Measurements from ENCODE around the gene FOXP1. TPM values are rescaled to one million over a fixed set of nuclear protein-coding genes. Genes with fewer than 3 reads are reported as not detected.

Gene FOXP1
- total RNA-seq, 1 experiment from 2014 or later = 75.3 TPM

DNA sequence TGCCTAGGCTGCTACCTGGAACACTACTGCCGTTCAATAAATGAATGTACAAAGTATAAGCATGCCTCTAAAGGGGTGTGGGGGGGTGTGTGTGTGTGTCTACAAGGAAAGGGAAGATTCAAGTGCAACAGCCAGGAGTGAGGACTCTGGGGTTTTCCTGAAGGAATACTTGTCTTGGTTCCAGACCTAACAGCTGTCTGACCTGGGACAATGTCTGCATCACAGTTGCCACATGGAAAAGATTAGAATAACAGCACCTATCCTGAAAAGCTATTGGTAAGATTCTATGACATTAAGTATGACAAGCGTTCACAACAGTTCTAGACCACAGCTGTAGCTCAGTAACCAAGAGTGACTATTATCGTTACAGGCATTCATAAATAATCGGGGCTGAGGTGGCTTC lies 345.2 kb downstream of the FOXP1 start:
- Histone ChIP-seq H2BK20ac (ENCODE audit: low read depth, low read length, poor library complexity, severe bottlenecking) (no peak overlapping the region), H3K14ac (ENCODE audit: insufficient read depth, low read length) (no peak overlapping the region), H2BK12ac (ENCODE audit: insufficient read length, low read depth, low read length) (no peak overlapping the region), H2BK120ac (ENCODE audit: low read depth, low read length, poor library complexity, severe bottlenecking) (no peak overlapping the region), H4K5ac (ENCODE audit: insufficient read length, low read depth, low read length) (no peak overlapping the region), H3K56ac (ENCODE audit: insufficient read length, low read depth, low read length) (no peak overlapping the region), H3K27me3 (ENCODE audit: insufficient read depth, low read length) (no peaks in the 10 kb centered on the region), H2AFZ (ENCODE audit: low read length) (no peak overlapping the region), H3K79me1 (ENCODE audit: insufficient read depth, low read depth, low read length, poor library complexity, severe bottlenecking) (no peaks in the 10 kb centered on the region), H2BK5ac (ENCODE audit: insufficient read length, low read length) (no peak overlapping the region), H3K4me2 (ENCODE audit: insufficient read depth, insufficient read length, low read length) (no peak overlapping the region), H3K23me2 (ENCODE audit: insufficient read length, low read depth, low read length, poor library complexity, severe bottlenecking) (no peaks in the 10 kb centered on the region), H4K8ac (replicated peaks; ENCODE audit: insufficient read length, low read depth, low read length) (no peak overlapping the region), H3K23ac (ENCODE audit: insufficient read length, low read depth, low read length) (no peak overlapping the region), H4K20me1 (ENCODE audit: control insufficient read depth, insufficient read depth, insufficient read length) (no peaks in the 10 kb centered on the region), H3K27ac (ENCODE audit: insufficient read length, low read depth, low read length) (no peak overlapping the region), H2AK5ac (ENCODE audit: insufficient read length, low read length) (no peak overlapping the region), H3K9ac (ENCODE audit: extremely low read depth, insufficient read length, low read length) (no peak overlapping the region), H2BK15ac (ENCODE audit: low read depth, low read length) (no peak overlapping the region), H3K79me2 (ENCODE audit: insufficient read depth, low read length) (no peaks in the 10 kb centered on the region), H3T11ph (ENCODE audit: low read length) (no peak overlapping the region), H4K91ac (ENCODE audit: insufficient read length, low read depth, low read length) (no peak overlapping the region), H3K4me1 (ENCODE audit: insufficient read depth, low read length) (peaks cover 3% of the 10 kb centered on the region; the same call in 1 of the 2 replicates), H3K9me3 (ENCODE audit: control insufficient read depth, low read depth, low read length) (no peaks in the 10 kb centered on the region), H3K4ac (ENCODE audit: low read depth, low read length) (no peak overlapping the region), H3K18ac (ENCODE audit: insufficient read length, low read depth, low read length) (no peak overlapping the region)
- WGBS (ENCODE audit: extremely low coverage, insufficient read length, low lambda C conversion rate) = no CpG with 5 or more reads among the region's 4 CpGs
- DNase-seq = no peak
- H3K9me3 Mint-ChIP-seq = no peaks in the 10 kb centered on the region
- H3K4me1 Mint-ChIP-seq = peaks cover 40% of the 10 kb centered on the region in 2 experiments
- no peaks in the 10 kb centered on the region for H3K27me3 Mint-ChIP-seq (ENCODE audit: low read depth)
- TF ChIP-seq, protein P1, sequence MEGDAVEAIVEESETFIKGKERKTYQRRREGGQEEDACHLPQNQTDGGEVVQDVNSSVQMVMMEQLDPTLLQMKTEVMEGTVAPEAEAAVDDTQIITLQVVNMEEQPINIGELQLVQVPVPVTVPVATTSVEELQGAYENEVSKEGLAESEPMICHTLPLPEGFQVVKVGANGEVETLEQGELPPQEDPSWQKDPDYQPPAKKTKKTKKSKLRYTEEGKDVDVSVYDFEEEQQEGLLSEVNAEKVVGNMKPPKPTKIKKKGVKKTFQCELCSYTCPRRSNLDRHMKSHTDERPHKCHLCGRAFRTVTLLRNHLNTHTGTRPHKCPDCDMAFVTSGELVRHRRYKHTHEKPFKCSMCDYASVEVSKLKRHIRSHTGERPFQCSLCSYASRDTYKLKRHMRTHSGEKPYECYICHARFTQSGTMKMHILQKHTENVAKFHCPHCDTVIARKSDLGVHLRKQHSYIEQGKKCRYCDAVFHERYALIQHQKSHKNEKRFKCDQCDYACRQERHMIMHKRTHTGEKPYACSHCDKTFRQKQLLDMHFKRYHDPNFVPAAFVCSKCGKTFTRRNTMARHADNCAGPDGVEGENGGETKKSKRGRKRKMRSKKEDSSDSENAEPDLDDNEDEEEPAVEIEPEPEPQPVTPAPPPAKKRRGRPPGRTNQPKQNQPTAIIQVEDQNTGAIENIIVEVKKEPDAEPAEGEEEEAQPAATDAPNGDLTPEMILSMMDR (conservative IDR thresholded peaks at IDR 0.05) = no peak
- H3K27ac Mint-ChIP-seq = peak overlapping the region; percentile 3 to 46 (median 28); a peak in 5 of 7 replicates
- peaks cover 0 to 13% (median 10%) of the 10 kb centered on the region in 3 experiments; a peak in 5 of 7 replicates for H3K36me3 Mint-ChIP-seq (ENCODE audit: insufficient read depth in 1 of 3, low read depth in 3 of 3)
- H3K4me3 Mint-ChIP-seq = no peak overlapping the region

Data from H9 (cell line).